GM12891 (cell line): Measurements from ENCODE around the gene ALK.

ENCODE experiments used
- POLR2A ChIP-seq: IDR thresholded peaks from 2 replicates; pipeline ENCODE4 v1.6.1; 2011; ENCODE audit warnings: low read depth, low read length, control low read depth
- POLR2AphosphoS5 ChIP-seq: IDR thresholded peaks from 2 replicates; pipeline ENCODE4 v1.6.1; 2011; ENCODE audit warnings: low read depth, low read length, control low read depth
- TAF1 ChIP-seq: IDR thresholded peaks from 2 replicates; pipeline ENCODE4 v1.6.1; 2011; ENCODE audit warnings: low read depth, low read length, control low read depth

- TF ChIP-seq POLR2AphosphoS5 (no peak), POLR2A (no peak), TAF1 (no peak)
Observed at GRCh38 chr2:29489568-29489967, 431.8 kb downstream of the ALK start.
